Measurements from ENCODE around the gene HLA-DPB1.

GRCh38 chr6:33053230-33053629 is 22.6 kb upstream of the HLA-DPB1 start:
- TF ChIP-seq SUZ12 (IDR thresholded peaks at IDR 0.05) (no peak), FOXM1 (IDR thresholded peaks at IDR 0.05; ENCODE audit: borderline replicate concordance) (no peak), L3MBTL2 (conservative IDR thresholded peaks at IDR 0.05) (no peak), FOXK2 (IDR thresholded peaks at IDR 0.05) (no peak), PKNOX1 (IDR thresholded peaks at IDR 0.05) (no peak), FOXA1 (IDR thresholded peaks at IDR 0.05) (no peak), ZNF384 (IDR thresholded peaks at IDR 0.05) (no peak)

Data from HEK293T (cell line).